HepG2 (cell line): ENCODE measurements around the gene GTF3A. TPM values are rescaled to one million over a fixed set of nuclear protein-coding genes. Genes with fewer than 3 reads are reported as not detected.

Experiments
- ATAC-seq: fragments of 200-7000 bp; cut with Tn5 transposase; 3 replicates; pipeline ENCODE4 v1.9.1; 2020; ENCODE audit warnings: mild to moderate bottlenecking, moderate library complexity
- BruUV-seq: library from RNA; stranded (reverse); fragments of 400-500 nt; replicated peaks from 2 replicates; lab custom pipeline; 2021; lab: Mats Ljungman, UMichigan
- CTCF ChIA-PET: fragments of 300-600 bp; formaldehyde crosslinking; extraction: SDS; loops from one replicate; lab custom pipeline; 2021; ENCODE audit warnings: low total read pairs, inconsistent platforms, low intra/inter-chr PET ratio; lab: Yijun Ruan, JAX
- POLR2A ChIA-PET: fragments of 350-600 bp; sonication (Branson Sonifier 250); formaldehyde crosslinking; loops from one replicate; lab custom pipeline; 2020; ENCODE audit warnings: antibody characterized with exemption, inconsistent platforms; lab: Yijun Ruan, JAX
- DNase-seq: peaks from one replicate; pipeline ENCODE4 v3.0.0-alpha.2; 2015; ENCODE audit warnings: low spot score
- FAIRE-seq: peaks from 3 replicates; lab custom pipeline; 2011; peaks lifted over from hg19 to GRCh38; lab: Jason Lieb, UNC
- H2AFZ ChIP-seq: one replicate; pipeline ENCODE4 v1.6.1; 2011; ENCODE audit warnings: low read length, inconsistent platforms
- H3K27ac ChIP-seq: fragments of 300-600 bp; 3 replicates; pipeline ENCODE4 v1.8.0; 2011; ENCODE audit warnings: mixed run types, mild to moderate bottlenecking, mixed read lengths, low read length, inconsistent platforms; ENCODE audit not compliant: insufficient read depth; ENCODE audit errors: extremely low read length
- H3K27me3 ChIP-seq, 2 experiments: fragments of 200-600 bp in 1 of 2; 2 replicates in 1 of 2; 3 replicates in 1 of 2; pipeline versions ENCODE4 v1.6.0 to v1.8.0; 2011; ENCODE audit warnings: low read length in 2 of 2, mild to moderate bottlenecking in 2 of 2, moderate library complexity in 2 of 2, inconsistent platforms in 1 of 2; ENCODE audit not compliant: insufficient read depth in 2 of 2, control insufficient read depth in 1 of 2
- H3K36me3 ChIP-seq, 2 experiments: fragments of 200-600 bp in 1 of 2; replicated peaks in 1 of 2; 2 replicates in 1 of 2; 3 replicates in 1 of 2; pipeline versions ENCODE4 v1.5.1 to v1.8.0; 2011; ENCODE audit warnings: low read length in 2 of 2, inconsistent platforms in 1 of 2; ENCODE audit not compliant: insufficient read depth in 2 of 2, control insufficient read depth in 1 of 2
- H3K4me1 ChIP-seq: 2 replicates; pipeline ENCODE4 v1.5.1; 2012; ENCODE audit warnings: low read length, inconsistent platforms; ENCODE audit not compliant: insufficient read depth
- H3K4me2 ChIP-seq: 2 replicates; pipeline ENCODE4 v1.6.0; 2011; ENCODE audit warnings: low read depth, low read length, inconsistent platforms
- H3K4me3 ChIP-seq, 3 experiments: fragments of 200-600 bp in 1 of 3; sonication (generic), shearing (Covaris generic) in 1 of 3; replicated peaks in 1 of 3; 2 replicates each; pipeline ENCODE4 v1.5.1; 2011 to 2016; ENCODE audit warnings: low read length in 3 of 3, inconsistent platforms in 2 of 3, low read depth in 2 of 3, mild to moderate bottlenecking in 2 of 3, control low read depth in 1 of 3, mixed read lengths in 1 of 3; ENCODE audit not compliant: insufficient read depth in 1 of 3
- H3K79me2 ChIP-seq: one replicate; pipeline ENCODE4 v1.6.1; 2011; ENCODE audit warnings: low read length, inconsistent platforms; ENCODE audit not compliant: insufficient read depth
- H3K9ac ChIP-seq: 2 replicates; pipeline ENCODE4 v1.6.0; 2011; ENCODE audit warnings: mild to moderate bottlenecking, low read depth, low read length, inconsistent platforms; ENCODE audit not compliant: insufficient read depth
- H3K9me3 ChIP-seq: 2 replicates; pipeline ENCODE4 v1.5.1; 2012; ENCODE audit warnings: mild to moderate bottlenecking, low read length
- H4K20me1 ChIP-seq: 2 replicates; pipeline ENCODE4 v1.6.0; 2011; ENCODE audit warnings: inconsistent platforms, mild to moderate bottlenecking, low read length, moderate library complexity; ENCODE audit not compliant: insufficient read depth
- ARID2 ChIP-seq: sonication (generic); formaldehyde crosslinking; IDR thresholded peaks from 2 replicates; pipeline ENCODE4 v1.8.1; 2022; ENCODE audit warnings: mild to moderate bottlenecking, missing genetic modification reagents, borderline replicate concordance
- ELF4 ChIP-seq: sonication (generic); formaldehyde crosslinking; IDR thresholded peaks from 2 replicates; pipeline ENCODE4 v1.5.0; 2020; ENCODE audit warnings: missing genetic modification reagents, mild to moderate bottlenecking, moderate library complexity, borderline replicate concordance
- HES4 ChIP-seq: sonication (generic); formaldehyde crosslinking; IDR thresholded peaks from 2 replicates; pipeline ENCODE4 v1.9.0; 2021; ENCODE audit warnings: mild to moderate bottlenecking, missing genetic modification reagents, borderline replicate concordance
- MAFG ChIP-seq: sonication (generic); formaldehyde crosslinking; IDR thresholded peaks from 2 replicates; pipeline ENCODE4 v1.5.1; 2020; ENCODE audit warnings: mild to moderate bottlenecking, missing genetic modification reagents
- MTF2 ChIP-seq: sonication (generic); formaldehyde crosslinking; IDR thresholded peaks from 2 replicates; pipeline ENCODE4 v1.5.0; 2020; ENCODE audit warnings: missing genetic modification reagents, borderline replicate concordance
- PCBP2 ChIP-seq: fragments of 200-400 bp; formaldehyde crosslinking; optimal IDR thresholded peaks from 2 replicates; pipeline ENCODE3; 2018; ENCODE audit warnings: low read length, low read depth; ENCODE audit not compliant: poor library complexity, severe bottlenecking
- PHF20 ChIP-seq: sonication (generic); formaldehyde crosslinking; IDR thresholded peaks from 2 replicates; pipeline ENCODE4 v1.5.0; 2020; ENCODE audit warnings: mild to moderate bottlenecking, missing genetic modification reagents
- RXRA ChIP-seq: sonication (generic); formaldehyde crosslinking; IDR thresholded peaks from 2 replicates; pipeline ENCODE4 v1.5.1; 2020; ENCODE audit warnings: missing genetic modification reagents
- SATB2 ChIP-seq: sonication (generic); formaldehyde crosslinking; IDR thresholded peaks from 2 replicates; pipeline ENCODE4 v1.5.0; 2020; ENCODE audit warnings: missing genetic modification reagents
- ZFX ChIP-seq: sonication (generic); formaldehyde crosslinking; IDR thresholded peaks from 2 replicates; pipeline ENCODE4 v1.4.0; 2020; ENCODE audit warnings: mild to moderate bottlenecking, low read depth, missing genetic modification reagents, moderate library complexity
- ZNF275 ChIP-seq: sonication (generic); formaldehyde crosslinking; IDR thresholded peaks from 2 replicates; pipeline ENCODE4 v1.8.0; 2022; ENCODE audit warnings: missing genetic modification reagents, mild to moderate bottlenecking, inconsistent platforms, borderline replicate concordance
- ZNF646 ChIP-seq: sonication (generic); formaldehyde crosslinking; IDR thresholded peaks from 2 replicates; pipeline ENCODE4 v1.9.0; 2021; ENCODE audit warnings: mild to moderate bottlenecking, missing genetic modification reagents
- ZNF782 ChIP-seq: sonication (generic); formaldehyde crosslinking; IDR thresholded peaks from 2 replicates; pipeline ENCODE4 v1.4.0; 2020; ENCODE audit warnings: missing genetic modification reagents, mild to moderate bottlenecking, borderline replicate concordance
- WGBS: methylation state at CpG from one replicate; pipeline ENCODE4 v1.1.6; 2017; ENCODE audit warnings: low lambda C conversion rate; 5-methylcytosine and 5-hydroxymethylcytosine counted together
- in situ Hi-C: cut with HindIII; loops from 2 replicates; pipeline ENCODE4 v1.10.0; 2017; ENCODE audit warnings: low pct_unique_long_range_greater_than_20kb; ENCODE audit not compliant: extremely low pct_ligation_motif_present
- intact Hi-C: fragments of 100-400 bp; cut with micrococcal nuclease; formaldehyde crosslinking; loops from one replicate; pipeline ENCODE4 v1.10.0; 2022; ENCODE audit not compliant: unreplicated experiment
- polyA plus RNA-seq, 8 experiments: library from polyadenylated mRNA; depleted of rRNA in 3 of 8; stranded (reverse) in 7 of 8; unstranded in 1 of 8; fragments of >200 nt; fragmentation: Illumina TruSeq in 4 of 8; extraction: Trizol in 4 of 8; gene quantifications; 2 replicates each; pipeline versions ENCODE4 v1.2.1 to v1.2.3, GENCODE V29; 2011 to 2016; ENCODE audit warnings: low read depth in 4 of 8, missing spikeins in 1 of 8, mixed read lengths in 1 of 8; ENCODE audit not compliant: insufficient read depth in 1 of 8
- total RNA-seq, 5 experiments: library from RNA; depleted of rRNA; stranded (reverse); fragments of >200 nt; fragmentation: Illumina TruSeq; extraction: Trizol; gene quantifications; 2 replicates each; pipeline ENCODE4 v1.2.3, GENCODE V29; 2016; ENCODE audit warnings: low read depth in 1 of 5
- TF ChIP-seq, protein P1 (sequence below): sonication (generic); formaldehyde crosslinking; conservative IDR thresholded peaks from 2 replicates; pipeline ENCODE4 v1.4.0; 2020; ENCODE audit warnings: missing genetic modification reagents

The GTF3A gene
- total and polyA plus RNA-seq, 2 of the 13 experiments (the other 11 are each of a cell fraction or from before 2014, with no cell fraction given) = 42.1 to 176 TPM

GRCh38 chr13:27411341-27411740 is 13.1 kb upstream of the GTF3A start:
- H3K4me2 ChIP-seq = no peak overlapping the region
- intact Hi-C loops = no loop called here
- no peak for FAIRE-seq
- TF ChIP-seq ELF4 (CRISPR knock-in tag) (no peak), HES4 (CRISPR knock-in tag) (no peak), MTF2 (no peak), ARID2 (no peak), ZNF782 (CRISPR knock-in tag) (no peak), PHF20 (CRISPR knock-in tag) (no peak), SATB2 (CRISPR knock-in tag) (no peak), MAFG (CRISPR knock-in tag) (no peak), ZFX (CRISPR knock-in tag) (no peak), PCBP2 (no peak), RXRA (no peak), ZNF646 (CRISPR knock-in tag) (no peak), ZNF275 (CRISPR knock-in tag) (no peak)
- TF ChIP-seq, protein P1, sequence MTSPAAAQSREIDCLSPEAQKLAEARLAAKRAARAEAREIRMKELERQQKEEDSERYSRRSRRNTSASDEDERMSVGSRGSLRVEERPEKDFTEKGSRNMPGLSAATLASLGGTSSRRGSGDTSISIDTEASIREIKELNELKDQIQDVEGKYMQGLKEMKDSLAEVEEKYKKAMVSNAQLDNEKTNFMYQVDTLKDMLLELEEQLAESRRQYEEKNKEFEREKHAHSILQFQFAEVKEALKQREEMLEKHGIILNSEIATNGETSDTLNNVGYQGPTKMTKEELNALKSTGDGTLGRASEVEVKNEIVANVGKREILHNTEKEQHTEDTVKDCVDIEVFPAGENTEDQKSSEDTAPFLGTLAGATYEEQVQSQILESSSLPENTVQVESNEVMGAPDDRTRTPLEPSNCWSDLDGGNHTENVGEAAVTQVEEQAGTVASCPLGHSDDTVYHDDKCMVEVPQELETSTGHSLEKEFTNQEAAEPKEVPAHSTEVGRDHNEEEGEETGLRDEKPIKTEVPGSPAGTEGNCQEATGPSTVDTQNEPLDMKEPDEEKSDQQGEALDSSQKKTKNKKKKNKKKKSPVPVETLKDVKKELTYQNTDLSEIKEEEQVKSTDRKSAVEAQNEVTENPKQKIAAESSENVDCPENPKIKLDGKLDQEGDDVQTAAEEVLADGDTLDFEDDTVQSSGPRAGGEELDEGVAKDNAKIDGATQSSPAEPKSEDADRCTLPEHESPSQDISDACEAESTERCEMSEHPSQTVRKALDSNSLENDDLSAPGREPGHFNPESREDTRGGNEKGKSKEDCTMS (CRISPR knock-in tag) = no peak
- peaks cover 0 to 14% of the 10 kb centered on the region in 2 experiments; a peak in 1 of 5 replicates for H3K27me3 ChIP-seq
- WGBS = 35% methylated on average over 3 of the region's 3 CpGs
- H3K4me3 ChIP-seq = no peak overlapping the region
- no peak overlapping the region for H3K27ac ChIP-seq
- ChIA-PET CTCF (no interaction called here), POLR2A (no interaction called here)
- no TSS peak for BruUV-seq
- no peaks in the 10 kb centered on the region for H3K79me2 ChIP-seq
- ATAC-seq = no peak
- H3K36me3 ChIP-seq = no peaks in the 10 kb centered on the region
- no peaks in the 10 kb centered on the region for H4K20me1 ChIP-seq
- H3K9ac ChIP-seq = no peak overlapping the region
- peaks cover 14% of the 10 kb centered on the region for H3K4me1 ChIP-seq
- in situ Hi-C loops = no loop called here
- no peak for DNase-seq
- H2AFZ ChIP-seq = no peak overlapping the region
- no peaks in the 10 kb centered on the region for H3K9me3 ChIP-seq
